Gastroesophageal sphincter (tissue), 3 donors: ENCODE measurements around the gene SETDB1.

Source experiments
- CTCF ChIP-seq, 4 experiments: fragments of 200-600 bp in 2 of 4; fragments of 450-650 bp in 2 of 4; sonication (generic) in 1 of 4; IDR thresholded peaks; one replicate each; pipeline ENCODE4 v1.5.1; 2017 to 2019; ENCODE audit warnings: antibody characterized with exemption in 4 of 4, mild to moderate bottlenecking in 2 of 4, moderate library complexity in 2 of 4
- EP300 ChIP-seq: sonication (generic); formaldehyde crosslinking; IDR thresholded peaks from one replicate; pipeline ENCODE4 v1.6.1; 2017; ENCODE audit warnings: antibody characterized with exemption, mild to moderate bottlenecking

GRCh38 chr1:150902751-150903150 is 23.4 kb upstream of the SETDB1 start:
- TF ChIP-seq EP300 (no peak), CTCF (IDR thresholded peaks at IDR 0.05) (no peak)
